ENCODE data around the gene JOSD1.

Gene JOSD1

GRCh38 chr22:38700789-38701628 lies at the start of gene JOSD1:
JOSD1 (minus strand) TSS chr22:38700943; CDS start chr22:38699987, 956 bp downstream.
- Histone ChIP-seq H3K9me3 (ENCODE audit: control insufficient read depth, low read length) (no peaks in the 10 kb centered on the region), H3K27me3 (ENCODE audit: control insufficient read depth, insufficient read depth, low read length) (no peaks in the 10 kb centered on the region), H3K9ac (ENCODE audit: low read length) (peak within 1 kb of the TSS; percentile 97), H3K4me1 (ENCODE audit: control insufficient read depth, insufficient read depth, low read length) (peaks cover 39% of the 10 kb centered on the region), H3K4me3 (ENCODE audit: low read length) (peak within 1 kb of the TSS; percentile 70), H3K36me3 (ENCODE audit: control insufficient read depth, insufficient read depth, low read length) (no peaks in the 10 kb centered on the region)

- Histone ChIP-seq H3K36me3 (ENCODE audit: control insufficient read depth, insufficient read depth, low read length) (peaks cover 36% of the 10 kb centered on the region), H3K27me3 (ENCODE audit: control insufficient read depth, insufficient read depth, low read length) (no peaks in the 10 kb centered on the region), H3K4me3 (ENCODE audit: low read length) (no peak overlapping the region), H3K4me1 (ENCODE audit: control insufficient read depth, insufficient read depth, low read length) (peaks cover 34% of the 10 kb centered on the region), H3K9me3 (ENCODE audit: control insufficient read depth, low read length) (no peaks in the 10 kb centered on the region), H3K9ac (ENCODE audit: low read length) (no peak overlapping the region)
Observed at GRCh38 chr22:38750104-38750503, 49.4 kb upstream of the JOSD1 start.

- Histone ChIP-seq H3K4me1 (ENCODE audit: control insufficient read depth, insufficient read depth, low read length) (peaks cover 20% of the 10 kb centered on the region), H3K9me3 (ENCODE audit: control insufficient read depth, low read length) (no peaks in the 10 kb centered on the region), H3K9ac (ENCODE audit: low read length) (no peak overlapping the region), H3K4me3 (ENCODE audit: low read length) (no peak overlapping the region), H3K36me3 (ENCODE audit: control insufficient read depth, insufficient read depth, low read length) (peaks cover 36% of the 10 kb centered on the region), H3K27me3 (ENCODE audit: control insufficient read depth, insufficient read depth, low read length) (no peaks in the 10 kb centered on the region)
Observed at GRCh38 chr22:38748487-38749136, 47.9 kb upstream of the JOSD1 start.

GRCh38 chr22:38745676-38746460 lies 45.1 kb upstream of the JOSD1 start:
- Histone ChIP-seq H3K36me3 (ENCODE audit: control insufficient read depth, insufficient read depth, low read length) (peaks cover 49% of the 10 kb centered on the region), H3K9me3 (ENCODE audit: control insufficient read depth, low read length) (no peaks in the 10 kb centered on the region), H3K4me1 (ENCODE audit: control insufficient read depth, insufficient read depth, low read length) (peaks cover 1% of the 10 kb centered on the region), H3K9ac (ENCODE audit: low read length) (no peak overlapping the region), H3K27me3 (ENCODE audit: control insufficient read depth, insufficient read depth, low read length) (no peaks in the 10 kb centered on the region), H3K4me3 (ENCODE audit: low read length) (no peak overlapping the region)

GRCh38 chr22:38744981-38745380 lies 44.2 kb upstream of the JOSD1 start:
- Histone ChIP-seq H3K9me3 (ENCODE audit: control insufficient read depth, low read length) (no peaks in the 10 kb centered on the region), H3K4me1 (ENCODE audit: control insufficient read depth, insufficient read depth, low read length) (no peaks in the 10 kb centered on the region), H3K27me3 (ENCODE audit: control insufficient read depth, insufficient read depth, low read length) (no peaks in the 10 kb centered on the region), H3K9ac (ENCODE audit: low read length) (no peak overlapping the region), H3K36me3 (ENCODE audit: control insufficient read depth, insufficient read depth, low read length) (peaks cover 48% of the 10 kb centered on the region), H3K4me3 (ENCODE audit: low read length) (no peak overlapping the region)

- H3K4me1 ChIP-seq (ENCODE audit: control insufficient read depth, insufficient read depth, low read length), result no peaks in the 10 kb centered on the region
- peaks cover 42% of the 10 kb centered on the region for H3K36me3 ChIP-seq (ENCODE audit: control insufficient read depth, insufficient read depth, low read length)
- H3K9ac ChIP-seq (ENCODE audit: low read length), result no peak overlapping the region
- H3K9me3 ChIP-seq (ENCODE audit: control insufficient read depth, low read length), result no peaks in the 10 kb centered on the region
- H3K27me3 ChIP-seq (ENCODE audit: control insufficient read depth, insufficient read depth, low read length), result no peaks in the 10 kb centered on the region
- H3K4me3 ChIP-seq (ENCODE audit: low read length), result no peak overlapping the region
Observed at GRCh38 chr22:38742176-38742942, 41.6 kb upstream of the JOSD1 start.

GRCh38 chr22:38741576-38741975 lies 40.8 kb upstream of the JOSD1 start:
- no peaks in the 10 kb centered on the region for H3K27me3 ChIP-seq (ENCODE audit: control insufficient read depth, insufficient read depth, low read length)
- H3K4me1 ChIP-seq (ENCODE audit: control insufficient read depth, insufficient read depth, low read length), result no peaks in the 10 kb centered on the region
- H3K9me3 ChIP-seq (ENCODE audit: control insufficient read depth, low read length), result no peaks in the 10 kb centered on the region
- peaks cover 45% of the 10 kb centered on the region for H3K36me3 ChIP-seq (ENCODE audit: control insufficient read depth, insufficient read depth, low read length)
- no peak overlapping the region for H3K9ac ChIP-seq (ENCODE audit: low read length)
- H3K4me3 ChIP-seq (ENCODE audit: low read length), result no peak overlapping the region

GRCh38 chr22:38741166-38741565 lies 40.4 kb upstream of the JOSD1 start:
- H3K4me3 ChIP-seq (ENCODE audit: low read length), result no peak overlapping the region
- H3K9ac ChIP-seq (ENCODE audit: low read length), result no peak overlapping the region
- H3K36me3 ChIP-seq (ENCODE audit: control insufficient read depth, insufficient read depth, low read length), result peaks cover 45% of the 10 kb centered on the region
- no peaks in the 10 kb centered on the region for H3K9me3 ChIP-seq (ENCODE audit: control insufficient read depth, low read length)
- no peaks in the 10 kb centered on the region for H3K27me3 ChIP-seq (ENCODE audit: control insufficient read depth, insufficient read depth, low read length)
- no peaks in the 10 kb centered on the region for H3K4me1 ChIP-seq (ENCODE audit: control insufficient read depth, insufficient read depth, low read length)

- peaks cover 4% of the 10 kb centered on the region for H3K4me1 ChIP-seq (ENCODE audit: control insufficient read depth, insufficient read depth, low read length)
- no peak overlapping the region for H3K9ac ChIP-seq (ENCODE audit: low read length)
- no peaks in the 10 kb centered on the region for H3K27me3 ChIP-seq (ENCODE audit: control insufficient read depth, insufficient read depth, low read length)
Observed at GRCh38 chr22:38740754-38741153, 40.0 kb upstream of the JOSD1 start.

GRCh38 chr22:38740116-38740723 lies 39.5 kb upstream of the JOSD1 start:
- Histone ChIP-seq H3K9ac (ENCODE audit: low read length) (no peak overlapping the region), H3K4me3 (ENCODE audit: low read length) (no peak overlapping the region), H3K9me3 (ENCODE audit: control insufficient read depth, low read length) (no peaks in the 10 kb centered on the region), H3K27me3 (ENCODE audit: control insufficient read depth, insufficient read depth, low read length) (no peaks in the 10 kb centered on the region), H3K36me3 (ENCODE audit: control insufficient read depth, insufficient read depth, low read length) (peaks cover 36% of the 10 kb centered on the region), H3K4me1 (ENCODE audit: control insufficient read depth, insufficient read depth, low read length) (peaks cover 9% of the 10 kb centered on the region)

More at GRCh38 chr22:38740754-38741153, 40.0 kb upstream of the JOSD1 start:
- Histone ChIP-seq H3K9me3 (ENCODE audit: control insufficient read depth, low read length) (no peaks in the 10 kb centered on the region), H3K4me3 (ENCODE audit: low read length) (no peak overlapping the region), H3K36me3 (ENCODE audit: control insufficient read depth, insufficient read depth, low read length) (peaks cover 41% of the 10 kb centered on the region)

Data from mucosa of stomach (tissue), 1 donor.